Kidney (tissue), 14 donors: ENCODE measurements around the gene TLX3. TPM values are rescaled to one million over a fixed set of nuclear protein-coding genes. Genes with fewer than 3 reads are reported as not detected.
A peak's percentile ranks its signal among the peaks of the same experiment; 100 is the strongest.

Experiments
- DNase-seq, 5 donors: peaks; one replicate each; pipeline ENCODE4 v3.0.0-alpha.2; 2013 to 2020
- FAIRE-seq: peaks from 2 replicates; lab custom pipeline; 2012; peaks lifted over from hg19 to GRCh38; lab: Jason Lieb, UNC
- H3K27ac ChIP-seq, 2 donors: one replicate each; pipeline ENCODE4 v1.7.0; 2013; ENCODE audit warnings: low read depth in 2 of 2, low read length in 2 of 2, inconsistent platforms in 1 of 2
- H3K27me3 ChIP-seq: one replicate; pipeline ENCODE4 v1.7.1; 2013; ENCODE audit warnings: low read length, inconsistent platforms; ENCODE audit not compliant: control insufficient read depth, insufficient read depth
- H3K36me3 ChIP-seq, 3 donors: one replicate each; pipeline versions ENCODE4 v1.7.0 to v1.7.1; 2013; ENCODE audit warnings: low read length in 3 of 3, control low read depth in 1 of 3, inconsistent platforms in 1 of 3; ENCODE audit not compliant: insufficient read depth in 3 of 3, control insufficient read depth in 2 of 3
- H3K4me1 ChIP-seq, 3 donors: one replicate each; pipeline versions ENCODE4 v1.7.0 to v1.7.1; 2013; ENCODE audit warnings: low read length in 3 of 3, inconsistent platforms in 1 of 3, low read depth in 1 of 3; ENCODE audit not compliant: control insufficient read depth in 2 of 3, insufficient read depth in 2 of 3
- H3K4me3 ChIP-seq, 3 donors: one replicate each; pipeline versions ENCODE4 v1.7.0 to v1.8.1; 2013; ENCODE audit warnings: low read length in 3 of 3, control low read depth in 1 of 3, inconsistent platforms in 1 of 3
- H3K9ac ChIP-seq, 3 donors: one replicate each; pipeline versions ENCODE4 v1.7.0 to v1.7.1; 2013; ENCODE audit warnings: low read length in 3 of 3, control low read depth in 1 of 3, inconsistent platforms in 1 of 3
- H3K9me3 ChIP-seq, 3 donors: one replicate each; pipeline versions ENCODE4 v1.7.0 to v1.7.1; 2013; ENCODE audit warnings: low read length in 3 of 3, control low read depth in 1 of 3, inconsistent platforms in 1 of 3; ENCODE audit not compliant: control insufficient read depth in 2 of 3, insufficient read depth in 1 of 3
- intact Hi-C: fragments of 100-400 bp; cut with DNase I; formaldehyde crosslinking; loops from one replicate; pipeline ENCODE4 v1.11.1; 2022
- polyA plus RNA-seq: library from polyadenylated mRNA; stranded (reverse); fragments of 350-450 nt; fragmentation: Illumina TruSeq; extraction: RNeasy Lipid Tissue Mini Kit (QIAGEN cat#74804); gene quantifications from one replicate; pipeline ENCODE4 v1.2.3, GENCODE V29; 2014; ENCODE audit warnings: low read depth, low replicate concordance; ENCODE audit not compliant: insufficient read depth
- total RNA-seq: library from RNA; stranded (reverse); fragmentation: NEBNext Ultra II Directional; extraction: Animal tissue kit (Norgen Biotek cat#: 25700); gene quantifications from one replicate; pipeline ENCODE4 v1.2.1, GENCODE V29; 2021
- TF ChIP-seq, protein P1 (sequence below): IDR thresholded peaks from 3 replicates; pipeline ENCODE4 v1.5.1; 2012; ENCODE audit warnings: mild to moderate bottlenecking, moderate library complexity, borderline replicate concordance; ENCODE audit not compliant: insufficient read depth; ENCODE audit errors: extremely low read depth
- donor health status: control.
- donor health status: control.
- donor health status: control.
- donor health status: control.
- donor health status: control.
- donor health status: DM: yes; HTN: yes; CAD: no.
- donor health status: Normal renal cell carcinoma (clear cell type).

The TLX3 gene
- total and polyA plus RNA-seq, 2 donors from 2014 or later, result not detected

DNA sequence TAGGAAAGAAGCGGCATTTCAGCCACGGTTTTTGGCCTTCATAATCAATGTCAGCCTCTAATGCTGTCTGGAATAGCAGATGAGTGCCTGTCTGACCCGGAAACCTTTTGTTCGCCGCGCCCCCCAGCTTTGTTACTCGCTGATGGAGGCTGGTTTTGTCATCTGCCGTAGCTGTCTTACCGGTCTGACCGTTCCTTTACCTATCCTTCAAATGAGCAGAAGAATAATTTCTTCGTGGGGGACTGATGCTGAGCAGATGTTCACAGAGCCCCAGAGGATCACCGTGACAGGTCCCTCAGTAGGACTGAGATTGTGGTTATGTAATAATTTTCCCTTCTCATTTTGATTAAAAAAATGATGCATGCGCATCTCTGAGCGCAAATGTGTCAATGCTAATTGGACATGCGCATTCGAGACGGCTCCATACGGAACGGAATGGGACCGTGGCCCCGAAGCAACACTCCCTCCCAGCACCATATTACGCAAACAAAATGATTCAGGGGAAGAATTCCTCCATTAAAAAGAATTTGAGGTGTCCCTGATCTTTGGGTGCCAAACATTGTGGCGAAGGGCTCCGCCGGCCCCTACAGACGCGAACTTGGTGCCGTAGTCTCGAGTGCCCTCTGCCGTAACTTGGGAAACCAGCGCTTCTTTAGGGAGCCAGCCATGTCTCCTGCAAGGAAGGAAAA is 27.6 kb downstream of the TLX3 start:
- Histone ChIP-seq H3K9me3 (no peaks in the 10 kb centered on the region), H3K36me3 (no peaks in the 10 kb centered on the region), H3K9ac (no peak overlapping the region), H3K4me3 (peak overlapping the region; percentile 23 to 63 (median 49)), H3K4me1 (no peaks in the 10 kb centered on the region), H3K27ac (no peak overlapping the region), H3K27me3 (peaks cover 7% of the 10 kb centered on the region)
- TF ChIP-seq, protein P1, sequence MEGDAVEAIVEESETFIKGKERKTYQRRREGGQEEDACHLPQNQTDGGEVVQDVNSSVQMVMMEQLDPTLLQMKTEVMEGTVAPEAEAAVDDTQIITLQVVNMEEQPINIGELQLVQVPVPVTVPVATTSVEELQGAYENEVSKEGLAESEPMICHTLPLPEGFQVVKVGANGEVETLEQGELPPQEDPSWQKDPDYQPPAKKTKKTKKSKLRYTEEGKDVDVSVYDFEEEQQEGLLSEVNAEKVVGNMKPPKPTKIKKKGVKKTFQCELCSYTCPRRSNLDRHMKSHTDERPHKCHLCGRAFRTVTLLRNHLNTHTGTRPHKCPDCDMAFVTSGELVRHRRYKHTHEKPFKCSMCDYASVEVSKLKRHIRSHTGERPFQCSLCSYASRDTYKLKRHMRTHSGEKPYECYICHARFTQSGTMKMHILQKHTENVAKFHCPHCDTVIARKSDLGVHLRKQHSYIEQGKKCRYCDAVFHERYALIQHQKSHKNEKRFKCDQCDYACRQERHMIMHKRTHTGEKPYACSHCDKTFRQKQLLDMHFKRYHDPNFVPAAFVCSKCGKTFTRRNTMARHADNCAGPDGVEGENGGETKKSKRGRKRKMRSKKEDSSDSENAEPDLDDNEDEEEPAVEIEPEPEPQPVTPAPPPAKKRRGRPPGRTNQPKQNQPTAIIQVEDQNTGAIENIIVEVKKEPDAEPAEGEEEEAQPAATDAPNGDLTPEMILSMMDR, result peak; percentile 32
- no peak for FAIRE-seq
- intact Hi-C loops, result no loop called here
- DNase-seq, result peak; percentile 55 to 80 (median 67)

DNA sequence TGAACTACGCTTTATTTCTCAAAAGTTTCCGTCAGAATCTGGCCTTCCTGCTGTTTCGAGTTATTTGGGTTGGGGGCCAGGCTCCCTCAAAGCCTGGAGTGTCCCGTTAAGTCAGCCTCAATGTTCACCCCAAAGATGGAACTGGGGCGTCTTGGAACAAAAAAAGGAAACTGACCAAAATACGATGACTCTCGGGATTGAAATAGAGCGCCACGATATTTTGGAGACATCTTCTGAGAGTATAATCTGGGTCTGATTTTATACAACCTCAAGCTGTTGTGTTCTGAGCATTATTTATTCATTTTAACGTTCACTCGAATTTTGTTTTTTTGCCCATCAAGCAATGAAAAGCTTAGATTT is 28.1 kb downstream of the TLX3 start:
- FAIRE-seq (no peak), DNase-seq (no peak)
- Histone ChIP-seq H3K27ac (no peak overlapping the region), H3K27me3 (peaks cover 7% of the 10 kb centered on the region), H3K9me3 (no peaks in the 10 kb centered on the region), H3K36me3 (no peaks in the 10 kb centered on the region), H3K9ac (no peak overlapping the region), H3K4me1 (no peaks in the 10 kb centered on the region), H3K4me3 (peak overlapping the region in 2 of 3 donors; percentile 49 to 63)
- intact Hi-C loops, result no loop called here
- TF ChIP-seq, protein P1, result no peak

DNA sequence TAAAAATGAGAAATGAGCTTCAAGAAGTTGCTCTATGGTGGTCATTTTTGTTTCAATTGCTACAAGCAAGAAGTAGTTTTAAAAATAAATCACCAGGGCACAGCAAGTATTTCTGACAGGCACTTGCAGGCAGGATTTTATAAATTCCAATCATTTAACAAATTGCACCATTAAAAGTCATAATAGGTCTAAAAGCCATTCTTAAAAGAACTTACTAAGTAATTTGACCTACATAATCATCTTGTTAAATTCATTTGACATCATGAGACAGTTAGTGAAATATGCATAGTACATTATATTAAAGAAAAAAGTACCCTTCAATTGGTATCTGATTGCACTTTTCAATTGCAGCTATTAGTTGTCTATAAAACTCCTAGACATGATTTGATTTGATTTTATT is 31.0 kb downstream of the TLX3 start:
- TF ChIP-seq, protein P1, result no peak
- H3K9ac ChIP-seq, result no peak overlapping the region
- intact Hi-C loops, result no loop called here
- H3K27ac ChIP-seq, result no peak overlapping the region
- no peaks in the 10 kb centered on the region for H3K9me3 ChIP-seq
- peaks cover 7% of the 10 kb centered on the region for H3K27me3 ChIP-seq
- no peak overlapping the region for H3K4me3 ChIP-seq
- no peak for FAIRE-seq
- no peak for DNase-seq
- H3K36me3 ChIP-seq, result no peaks in the 10 kb centered on the region
- H3K4me1 ChIP-seq, result no peaks in the 10 kb centered on the region
